ENCODE data around the gene ECE1. TPM values are rescaled to one million over a fixed set of nuclear protein-coding genes. Genes with fewer than 3 reads are reported as not detected.
A peak's percentile ranks its signal among the peaks of the same experiment; 100 is the strongest.

ECE1 gene
- total and polyA plus RNA-seq, 9 of the 15 experiments (the other 6 are each of a cell fraction or from before 2014, with no cell fraction given), result 0.56 to 34.8 (median 11.0) TPM

DNA sequence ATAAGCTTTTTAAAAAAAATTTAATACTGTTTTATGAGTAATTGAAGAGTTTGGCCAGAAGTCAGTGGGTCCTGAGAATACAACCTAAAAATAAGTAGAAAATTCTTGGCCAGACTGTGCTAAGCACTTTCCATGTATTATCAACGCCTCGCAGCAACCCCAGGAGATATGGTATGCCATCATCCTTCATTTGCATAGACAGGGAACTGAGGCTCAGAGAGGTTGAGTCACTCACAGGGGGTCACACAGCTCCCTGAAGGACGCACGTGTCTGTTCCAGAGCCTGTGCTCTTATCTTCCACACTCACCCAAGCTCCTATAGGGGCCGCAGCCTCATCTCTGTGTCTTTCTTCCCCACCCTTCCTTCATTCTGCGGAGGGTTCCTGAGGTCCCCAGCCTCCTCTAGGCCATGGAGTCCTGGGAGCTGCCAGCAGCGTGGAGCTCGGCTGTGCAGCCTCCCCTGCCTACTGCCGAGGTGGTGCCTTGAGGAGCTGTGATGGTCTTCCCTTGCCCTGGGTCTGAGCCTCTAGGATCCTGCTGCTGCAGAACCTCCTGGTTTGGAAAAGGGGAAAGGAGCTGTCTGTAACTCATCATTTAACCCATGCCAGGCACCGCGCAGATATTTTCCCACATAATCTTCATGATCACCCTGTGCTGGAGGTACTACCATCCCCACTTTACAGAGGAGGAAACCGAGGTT is 30.3 kb upstream of the ECE1 start:
- peaks cover 6% of the 10 kb centered on the region for H3K9me1 ChIP-seq (ENCODE audit: control insufficient read depth, insufficient read depth, low read length)
- H3K27me3 ChIP-seq (ENCODE audit: control insufficient read depth in 2 of 2, insufficient read depth in 2 of 2, low read length in 2 of 2), result no peaks in the 10 kb centered on the region
- in situ Hi-C loops (cut with MboI), result no loop called here
- no peak overlapping the region for H3K4me3 ChIP-seq
- no TSS peak for BruUV-seq (replicated peaks)
- peaks cover 63% of the 10 kb centered on the region for H4K20me1 ChIP-seq (replicated peaks; ENCODE audit: control insufficient read depth, insufficient read depth, low read length)
- H2AFZ ChIP-seq (ENCODE audit: low read depth, low read length), result no peak overlapping the region
- DNase-seq (ENCODE audit: extremely low read depth in 1 of 4, low spot score in 3 of 4), result peak; percentile 55 to 63 (median 58)
- ATAC-seq, result peak; percentile 71
- CTCF ChIA-PET (ENCODE audit: low intra/inter-chr PET ratio), result no interaction called here
- POLR2A ChIA-PET, result interaction anchor here (0.5 to 1.1 kb wide), 8 partner anchors 14 to 597 kb away, joined by 3 to 4 read pairs (median 3); no protein-coding TSS in a partner anchor
- H3K27ac ChIP-seq (ENCODE audit: extremely low read depth, low read depth, low read length), result no peak overlapping the region; the same call in 2 of the 3 replicates
- WGBS (ENCODE audit: insufficient coverage, low coverage, missing lambda C conversion rate), result 17% methylated on average over 12 of the region's 12 CpGs
- H3K4me1 ChIP-seq (replicated peaks in 1 of 2; ENCODE audit: control insufficient read depth in 2 of 2, insufficient read depth in 2 of 2, low read length in 2 of 2), result peaks cover 48% of the 10 kb centered on the region in 2 experiments
- H3K4me2 ChIP-seq (ENCODE audit: insufficient read depth, low read length), result peak overlapping the region; percentile 20; the same call in 1 of the 2 replicates
- no peaks in the 10 kb centered on the region for H3K9me3 ChIP-seq (replicated peaks; ENCODE audit: control insufficient read depth, insufficient read depth, low read depth, low read length)
- FAIRE-seq, result peak; percentile 23
- no peaks in the 10 kb centered on the region for H3K79me2 ChIP-seq (ENCODE audit: control insufficient read depth, insufficient read depth, low read length)
- H3K9ac ChIP-seq (ENCODE audit: insufficient read depth in 1 of 2, low read depth in 2 of 2, low read length in 2 of 2), result peak overlapping the region in 1 of 2 experiments; percentile 53; a peak in 1 of 4 replicates
- H3K36me3 ChIP-seq (ENCODE audit: control insufficient read depth, insufficient read depth, low read length), result no peaks in the 10 kb centered on the region
- intact Hi-C loops (cut with micrococcal nuclease), result no loop called here
- TF ChIP-seq HOXB6 (CRISPR knock-in tag; IDR thresholded peaks at IDR 0.05; ENCODE audit: borderline replicate concordance), result no peak
- no peak for TF ChIP-seq SREBF2 (CRISPR knock-in tag; IDR thresholded peaks at IDR 0.05)
- TF ChIP-seq, protein P1, sequence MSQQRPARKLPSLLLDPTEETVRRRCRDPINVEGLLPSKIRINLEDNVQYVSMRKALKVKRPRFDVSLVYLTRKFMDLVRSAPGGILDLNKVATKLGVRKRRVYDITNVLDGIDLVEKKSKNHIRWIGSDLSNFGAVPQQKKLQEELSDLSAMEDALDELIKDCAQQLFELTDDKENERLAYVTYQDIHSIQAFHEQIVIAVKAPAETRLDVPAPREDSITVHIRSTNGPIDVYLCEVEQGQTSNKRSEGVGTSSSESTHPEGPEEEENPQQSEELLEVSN (IDR thresholded peaks at IDR 0.05; ENCODE audit: borderline replicate concordance in 1 of 2, extremely low read depth in 1 of 2, insufficient read depth in 1 of 2, insufficient read length in 1 of 2, low read depth in 1 of 2, low read length in 1 of 2, poor library complexity in 1 of 2, severe bottlenecking in 1 of 2), result peak in 1 of 2 experiments; percentile 25
- peak; percentile 8 for TF ChIP-seq CCNT2 (IDR thresholded peaks at IDR 0.05; ENCODE audit: borderline replicate concordance, extremely low read depth, insufficient read length, low read depth, low read length)
- no peak for TF ChIP-seq FOXJ2 (tag; IDR thresholded peaks at IDR 0.05)
- 0 out of 4 replicates have a peak, but pooled peaks of 1 of the 2 experiments have one; percentile 6 for TF ChIP-seq NRF1 (conservative IDR thresholded peaks at IDR 0.05 in 1 of 2, IDR thresholded peaks at IDR 0.05 in 1 of 2)
- peak; percentile 5; the same call in 1 of the 2 replicates for TF ChIP-seq SP1 (CRISPR knock-in tag; IDR thresholded peaks at IDR 0.05)
- no peak for TF ChIP-seq ZFPM2 (CRISPR knock-in tag; IDR thresholded peaks at IDR 0.05)
- no peak for TF ChIP-seq TFE3 (CRISPR knock-in tag; IDR thresholded peaks at IDR 0.05)
- no peak for TF ChIP-seq ZNF766 (CRISPR knock-in tag; conservative IDR thresholded peaks at IDR 0.05)
- no peak for TF ChIP-seq ZNF280A (IDR thresholded peaks at IDR 0.05; ENCODE audit: low read depth, partially characterized antibody)
- peak; percentile 99 for TF ChIP-seq SMARCA5 (IDR thresholded peaks at IDR 0.05)
- TF ChIP-seq, protein P2, sequence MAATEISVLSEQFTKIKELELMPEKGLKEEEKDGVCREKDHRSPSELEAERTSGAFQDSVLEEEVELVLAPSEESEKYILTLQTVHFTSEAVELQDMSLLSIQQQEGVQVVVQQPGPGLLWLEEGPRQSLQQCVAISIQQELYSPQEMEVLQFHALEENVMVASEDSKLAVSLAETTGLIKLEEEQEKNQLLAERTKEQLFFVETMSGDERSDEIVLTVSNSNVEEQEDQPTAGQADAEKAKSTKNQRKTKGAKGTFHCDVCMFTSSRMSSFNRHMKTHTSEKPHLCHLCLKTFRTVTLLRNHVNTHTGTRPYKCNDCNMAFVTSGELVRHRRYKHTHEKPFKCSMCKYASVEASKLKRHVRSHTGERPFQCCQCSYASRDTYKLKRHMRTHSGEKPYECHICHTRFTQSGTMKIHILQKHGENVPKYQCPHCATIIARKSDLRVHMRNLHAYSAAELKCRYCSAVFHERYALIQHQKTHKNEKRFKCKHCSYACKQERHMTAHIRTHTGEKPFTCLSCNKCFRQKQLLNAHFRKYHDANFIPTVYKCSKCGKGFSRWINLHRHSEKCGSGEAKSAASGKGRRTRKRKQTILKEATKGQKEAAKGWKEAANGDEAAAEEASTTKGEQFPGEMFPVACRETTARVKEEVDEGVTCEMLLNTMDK (IDR thresholded peaks at IDR 0.05; ENCODE audit: borderline replicate concordance, insufficient read depth, low read depth, low read length, poor library complexity, severe bottlenecking), result peak; percentile 7
- peak; percentile 90; the same call in 1 of the 2 replicates for TF ChIP-seq PTBP1 (IDR thresholded peaks at IDR 0.05; ENCODE audit: low read depth, low read length)
